Measurements from ENCODE around the gene RPL18.

RPL18 gene

DNA sequence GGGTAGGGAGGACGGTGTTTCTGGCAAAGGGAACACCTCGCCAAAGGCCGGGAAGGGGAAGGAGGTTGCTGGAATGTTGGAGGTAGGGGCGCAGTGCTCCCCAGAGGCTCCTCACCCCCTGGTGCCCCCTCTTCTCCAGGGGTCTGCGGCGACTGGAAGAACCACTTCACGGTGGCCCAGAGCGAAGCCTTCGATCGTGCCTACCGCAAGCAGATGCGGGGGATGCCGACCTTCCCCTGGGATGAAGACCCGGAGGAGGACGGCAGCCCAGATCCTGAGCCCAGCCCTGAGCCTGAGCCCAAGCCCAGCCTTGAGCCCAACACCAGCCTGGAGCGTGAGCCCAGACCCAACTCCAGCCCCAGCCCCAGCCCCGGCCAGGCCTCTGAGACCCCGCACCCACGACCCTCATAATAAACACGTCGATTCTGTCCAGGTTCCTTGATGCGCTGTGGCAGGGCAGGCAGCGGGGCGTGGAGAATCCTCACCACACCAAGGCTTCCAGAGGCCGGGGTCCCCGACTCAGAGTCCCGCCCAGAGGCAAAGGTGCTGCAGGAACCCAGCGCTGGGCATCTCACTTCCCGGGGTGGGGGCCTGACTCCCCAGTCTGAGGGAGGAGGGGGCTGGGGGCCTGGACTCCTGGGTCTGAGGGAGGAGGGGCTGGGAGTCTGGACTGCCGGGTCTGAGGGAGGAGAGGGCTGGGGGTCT is 19.8 kb downstream of the RPL18 start:
- TF ChIP-seq, protein P1, sequence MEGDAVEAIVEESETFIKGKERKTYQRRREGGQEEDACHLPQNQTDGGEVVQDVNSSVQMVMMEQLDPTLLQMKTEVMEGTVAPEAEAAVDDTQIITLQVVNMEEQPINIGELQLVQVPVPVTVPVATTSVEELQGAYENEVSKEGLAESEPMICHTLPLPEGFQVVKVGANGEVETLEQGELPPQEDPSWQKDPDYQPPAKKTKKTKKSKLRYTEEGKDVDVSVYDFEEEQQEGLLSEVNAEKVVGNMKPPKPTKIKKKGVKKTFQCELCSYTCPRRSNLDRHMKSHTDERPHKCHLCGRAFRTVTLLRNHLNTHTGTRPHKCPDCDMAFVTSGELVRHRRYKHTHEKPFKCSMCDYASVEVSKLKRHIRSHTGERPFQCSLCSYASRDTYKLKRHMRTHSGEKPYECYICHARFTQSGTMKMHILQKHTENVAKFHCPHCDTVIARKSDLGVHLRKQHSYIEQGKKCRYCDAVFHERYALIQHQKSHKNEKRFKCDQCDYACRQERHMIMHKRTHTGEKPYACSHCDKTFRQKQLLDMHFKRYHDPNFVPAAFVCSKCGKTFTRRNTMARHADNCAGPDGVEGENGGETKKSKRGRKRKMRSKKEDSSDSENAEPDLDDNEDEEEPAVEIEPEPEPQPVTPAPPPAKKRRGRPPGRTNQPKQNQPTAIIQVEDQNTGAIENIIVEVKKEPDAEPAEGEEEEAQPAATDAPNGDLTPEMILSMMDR (conservative IDR thresholded peaks at IDR 0.05), result no peak
- no peak for TF ChIP-seq ZFX (IDR thresholded peaks at IDR 0.05)
- no peak overlapping the region for H3K27ac ChIP-seq

DNA sequence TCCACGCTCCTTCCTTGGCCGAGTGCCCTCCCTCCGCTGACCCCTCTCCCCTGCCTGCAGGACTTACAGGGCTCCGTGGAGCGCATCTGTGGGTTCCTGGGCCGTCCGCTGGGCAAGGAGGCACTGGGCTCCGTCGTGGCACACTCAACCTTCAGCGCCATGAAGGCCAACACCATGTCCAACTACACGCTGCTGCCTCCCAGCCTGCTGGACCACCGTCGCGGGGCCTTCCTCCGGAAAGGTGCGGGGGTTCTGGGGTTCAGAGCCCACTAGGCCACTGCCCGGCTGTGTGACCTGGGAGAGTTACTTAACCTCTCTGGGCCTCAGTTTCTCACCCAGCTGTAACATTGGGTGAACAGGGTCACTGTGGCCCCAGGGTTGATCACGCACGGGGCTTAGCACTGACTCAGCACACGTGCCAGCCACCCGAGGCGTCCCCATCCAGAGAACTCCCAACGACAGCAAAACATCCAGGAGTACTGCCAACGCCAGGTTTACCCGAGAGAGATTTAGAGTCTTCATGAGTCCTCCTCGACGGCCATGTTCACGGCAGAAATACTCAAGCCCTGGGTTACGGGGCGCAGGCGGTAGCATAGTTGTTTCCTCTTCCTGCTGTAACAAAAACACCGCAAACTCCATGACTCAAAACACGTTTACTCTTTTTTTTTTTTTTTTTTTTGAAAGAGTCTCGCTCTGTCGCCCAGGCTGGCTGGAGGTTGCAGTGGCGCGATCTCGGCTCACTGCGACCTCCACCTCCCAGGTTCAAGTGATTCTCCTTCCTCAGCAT is 22.1 kb downstream of the RPL18 start:
- no peak for TF ChIP-seq ZFX (IDR thresholded peaks at IDR 0.05)
- TF ChIP-seq, protein P1 (conservative IDR thresholded peaks at IDR 0.05), result no peak
- no peak overlapping the region for H3K27ac ChIP-seq

DNA sequence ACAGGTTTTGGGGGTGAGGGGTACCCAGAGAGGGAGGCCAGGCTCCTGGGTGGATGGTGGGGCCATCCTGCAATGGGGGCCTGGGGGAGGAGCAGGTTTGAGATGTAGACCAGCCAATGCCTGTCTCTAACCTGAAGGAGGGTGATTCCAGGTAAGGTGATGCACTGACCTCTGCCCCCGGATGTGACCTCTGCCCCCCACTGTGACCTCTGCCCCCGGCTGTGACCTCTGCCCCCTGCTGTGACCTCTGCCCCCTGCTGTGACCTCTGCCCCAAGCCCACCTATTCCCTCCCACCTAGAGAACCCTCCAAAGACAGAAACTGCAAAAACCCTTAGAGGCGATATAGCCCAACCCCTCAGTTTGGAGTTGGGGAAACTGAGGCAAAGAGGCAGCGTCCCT is 22.7 kb downstream of the RPL18 start:
- H3K27ac ChIP-seq, result no peak overlapping the region
- TF ChIP-seq, protein P1 (conservative IDR thresholded peaks at IDR 0.05), result no peak
- TF ChIP-seq ZFX (IDR thresholded peaks at IDR 0.05), result no peak

DNA sequence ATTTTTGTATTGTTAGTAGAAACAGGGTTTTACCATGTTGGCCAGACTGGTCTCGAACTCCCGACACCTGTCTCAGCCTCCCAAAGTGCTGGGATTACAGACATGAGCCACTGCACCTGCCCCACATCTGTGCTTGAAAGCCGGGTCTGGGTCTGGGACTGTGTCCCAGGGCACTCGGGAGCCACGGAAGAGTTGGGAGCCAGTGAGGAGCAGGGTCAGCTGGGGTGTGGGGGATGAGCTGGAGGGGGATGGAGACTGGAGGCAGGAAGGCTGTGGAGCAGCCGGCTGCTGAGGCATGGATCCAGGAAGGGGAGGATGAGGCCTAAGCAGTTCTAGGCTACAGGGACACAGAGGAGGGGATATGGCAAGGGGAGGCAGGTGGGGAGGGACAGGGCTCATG is 23.1 kb downstream of the RPL18 start:
- TF ChIP-seq, protein P1 (conservative IDR thresholded peaks at IDR 0.05), result no peak
- no peak for TF ChIP-seq ZFX (IDR thresholded peaks at IDR 0.05)

DNA sequence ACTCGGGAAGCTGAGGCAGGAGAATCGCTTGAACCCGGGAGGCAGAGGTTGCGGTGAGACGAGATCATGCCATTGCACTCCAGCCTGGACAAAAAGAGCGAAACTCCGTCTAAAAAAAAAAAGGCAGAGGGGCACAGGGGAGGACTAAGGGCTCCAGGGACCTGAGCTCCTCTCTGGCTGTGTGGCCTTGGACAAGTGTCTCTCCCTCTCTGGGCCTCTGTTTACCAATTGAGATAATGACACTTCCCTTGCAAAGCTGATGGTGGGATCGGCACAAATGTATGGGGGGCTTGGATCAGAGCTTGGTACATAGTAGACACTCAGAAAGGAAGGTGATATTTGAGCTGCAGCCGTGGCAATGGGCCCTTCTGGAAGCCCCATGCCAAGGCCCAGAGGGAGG is 23.8 kb downstream of the RPL18 start:
- no peak overlapping the region for H3K27ac ChIP-seq
- TF ChIP-seq ZFX (IDR thresholded peaks at IDR 0.05), result no peak
- TF ChIP-seq, protein P1 (conservative IDR thresholded peaks at IDR 0.05), result no peak

More for the DNA sequence above, 23.1 kb downstream of the RPL18 start:
- no peak overlapping the region for H3K27ac ChIP-seq

DNA sequence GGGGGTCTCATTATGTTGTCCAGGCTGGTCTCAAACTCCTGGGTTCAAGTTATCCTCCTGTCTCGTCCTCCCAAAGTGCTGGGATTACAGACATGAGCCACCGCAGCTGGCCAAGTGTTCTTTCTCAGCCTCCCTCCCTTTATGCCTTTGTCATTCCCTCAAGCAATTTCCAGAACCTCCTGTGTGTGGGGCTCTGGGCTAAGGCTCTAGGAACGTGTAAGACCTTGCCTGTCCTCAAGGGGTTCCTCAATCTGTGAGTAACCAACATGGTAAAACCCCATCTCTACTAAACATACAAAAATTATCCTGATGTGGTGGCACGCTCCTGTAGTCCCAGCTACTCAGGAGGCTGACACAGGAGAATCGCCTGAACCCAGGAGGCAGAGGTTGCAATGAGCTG is 28.0 kb downstream of the RPL18 start:
- no peak overlapping the region for H3K27ac ChIP-seq
- TF ChIP-seq ZFX (IDR thresholded peaks at IDR 0.05), result no peak
- TF ChIP-seq, protein P1 (conservative IDR thresholded peaks at IDR 0.05), result no peak

Measured in C4-2B (cell line).